ENCODE results near the gene ARSB.

DNA sequence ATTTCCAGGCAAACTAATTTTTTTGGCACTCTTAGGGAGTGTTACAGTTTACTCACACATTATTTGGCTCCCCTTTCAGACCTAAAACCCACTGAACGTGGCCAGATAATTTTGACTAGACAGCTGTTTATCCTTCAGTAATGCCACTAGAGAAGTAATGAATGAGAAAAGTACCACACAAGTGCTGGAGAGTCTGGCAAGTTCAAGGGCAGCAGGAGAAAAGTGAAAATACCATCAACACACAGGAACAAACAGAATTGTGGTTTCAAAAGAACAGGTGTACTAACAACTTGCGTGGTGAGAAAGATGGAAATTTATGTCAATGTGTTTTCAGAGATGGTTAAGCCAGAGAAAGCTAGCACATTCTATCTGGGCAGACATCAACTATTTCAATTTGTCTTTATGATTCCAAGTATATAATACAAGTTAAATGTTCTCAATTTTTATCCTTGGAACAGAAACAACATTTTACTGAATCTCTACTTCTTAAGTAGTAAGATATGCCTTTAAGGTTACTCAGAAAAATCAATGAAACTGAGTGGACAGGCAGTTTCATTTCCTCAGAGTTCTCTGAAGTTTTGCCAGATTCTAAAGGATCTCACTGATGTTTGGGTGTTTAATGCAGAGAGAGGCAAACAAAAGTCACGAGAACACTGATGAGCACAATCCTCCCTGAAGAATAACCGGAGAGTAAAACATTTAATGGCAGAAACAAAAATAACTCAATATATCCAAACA lies 91.0 kb downstream of the ARSB start:
- TF ChIP-seq, protein P1, sequence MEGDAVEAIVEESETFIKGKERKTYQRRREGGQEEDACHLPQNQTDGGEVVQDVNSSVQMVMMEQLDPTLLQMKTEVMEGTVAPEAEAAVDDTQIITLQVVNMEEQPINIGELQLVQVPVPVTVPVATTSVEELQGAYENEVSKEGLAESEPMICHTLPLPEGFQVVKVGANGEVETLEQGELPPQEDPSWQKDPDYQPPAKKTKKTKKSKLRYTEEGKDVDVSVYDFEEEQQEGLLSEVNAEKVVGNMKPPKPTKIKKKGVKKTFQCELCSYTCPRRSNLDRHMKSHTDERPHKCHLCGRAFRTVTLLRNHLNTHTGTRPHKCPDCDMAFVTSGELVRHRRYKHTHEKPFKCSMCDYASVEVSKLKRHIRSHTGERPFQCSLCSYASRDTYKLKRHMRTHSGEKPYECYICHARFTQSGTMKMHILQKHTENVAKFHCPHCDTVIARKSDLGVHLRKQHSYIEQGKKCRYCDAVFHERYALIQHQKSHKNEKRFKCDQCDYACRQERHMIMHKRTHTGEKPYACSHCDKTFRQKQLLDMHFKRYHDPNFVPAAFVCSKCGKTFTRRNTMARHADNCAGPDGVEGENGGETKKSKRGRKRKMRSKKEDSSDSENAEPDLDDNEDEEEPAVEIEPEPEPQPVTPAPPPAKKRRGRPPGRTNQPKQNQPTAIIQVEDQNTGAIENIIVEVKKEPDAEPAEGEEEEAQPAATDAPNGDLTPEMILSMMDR (IDR thresholded peaks at IDR 0.05; ENCODE audit: low read depth, low read length): no peak
- TF ChIP-seq EZH2phosphoT487 (IDR thresholded peaks at IDR 0.05; ENCODE audit: low read depth): no peak
